ENCODE data around the gene NCOR1.
A peak's percentile ranks its signal among the peaks of the same experiment; 100 is the strongest.
"Not testable (repeated sequence)": the region's sequence is repeated elsewhere in the genome, so short reads cannot be mapped to it uniquely, and the experiment has no call there.

NCOR1 gene

DNA sequence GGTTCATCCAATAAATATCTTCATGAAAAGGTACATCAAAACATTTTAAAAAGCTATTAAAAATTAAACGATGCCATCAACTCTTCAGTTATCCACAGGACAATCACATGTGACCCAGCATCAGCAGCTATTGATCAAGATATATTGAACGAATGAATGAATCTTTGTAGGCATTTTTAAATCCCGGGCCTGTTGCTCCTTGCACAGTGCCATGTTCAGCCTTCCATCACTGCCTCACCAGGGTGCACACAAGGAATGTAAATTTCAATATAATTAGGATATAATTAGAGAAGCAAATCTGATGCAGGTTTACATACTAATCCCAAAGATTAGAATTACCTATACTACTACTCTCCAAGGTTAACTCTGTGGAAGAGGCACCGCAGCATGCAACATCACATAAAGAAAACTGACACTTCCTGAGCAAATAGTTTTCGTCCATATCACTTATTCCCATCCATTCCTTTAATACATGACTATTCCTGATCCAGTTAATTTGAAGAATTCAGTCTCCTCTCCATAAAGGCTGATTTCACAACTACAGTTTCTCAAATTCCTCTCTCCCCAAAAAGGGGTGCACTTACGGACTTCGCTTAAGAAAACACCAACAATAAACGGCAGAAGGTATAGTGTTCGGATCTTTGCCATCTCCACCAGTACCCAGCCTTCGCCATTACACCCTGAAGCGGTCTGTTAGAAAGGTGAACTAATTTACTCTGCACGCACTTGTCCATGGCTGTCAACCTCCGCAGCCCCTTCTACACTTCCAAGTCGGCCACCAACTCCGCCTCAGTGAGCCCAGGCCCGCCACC, 938 bp downstream of the NCOR1 start:
- no peak for DNase-seq

DNA sequence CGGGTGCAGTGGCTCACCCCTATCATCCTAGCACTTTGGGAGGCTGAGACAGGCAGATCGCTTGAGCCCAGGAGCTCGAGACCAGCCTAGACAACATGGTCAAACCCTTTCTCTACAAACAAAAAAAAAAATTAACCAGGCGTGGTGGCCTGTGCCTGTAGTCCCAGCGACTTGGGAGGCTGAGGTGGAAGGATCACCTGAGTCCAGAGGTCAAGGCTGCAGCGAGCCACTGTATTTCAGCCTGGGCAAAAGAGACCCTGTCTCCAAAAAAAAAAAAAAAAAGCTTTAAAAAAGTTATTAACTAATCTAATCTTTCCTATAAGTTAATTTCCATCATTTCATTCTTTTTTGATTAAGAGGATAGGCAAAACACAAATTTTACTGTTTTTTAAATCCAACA, 2.5 kb downstream of the NCOR1 start:
- no peak for DNase-seq

- DNase-seq, result no peak
These were observed 3.7 kb downstream of the NCOR1 start for GRCh38 chr17:16211590-16211989.

GRCh38 chr17:16204763-16205162, 10.6 kb downstream of the NCOR1 start:
- not testable (repeated sequence) for DNase-seq

DNA sequence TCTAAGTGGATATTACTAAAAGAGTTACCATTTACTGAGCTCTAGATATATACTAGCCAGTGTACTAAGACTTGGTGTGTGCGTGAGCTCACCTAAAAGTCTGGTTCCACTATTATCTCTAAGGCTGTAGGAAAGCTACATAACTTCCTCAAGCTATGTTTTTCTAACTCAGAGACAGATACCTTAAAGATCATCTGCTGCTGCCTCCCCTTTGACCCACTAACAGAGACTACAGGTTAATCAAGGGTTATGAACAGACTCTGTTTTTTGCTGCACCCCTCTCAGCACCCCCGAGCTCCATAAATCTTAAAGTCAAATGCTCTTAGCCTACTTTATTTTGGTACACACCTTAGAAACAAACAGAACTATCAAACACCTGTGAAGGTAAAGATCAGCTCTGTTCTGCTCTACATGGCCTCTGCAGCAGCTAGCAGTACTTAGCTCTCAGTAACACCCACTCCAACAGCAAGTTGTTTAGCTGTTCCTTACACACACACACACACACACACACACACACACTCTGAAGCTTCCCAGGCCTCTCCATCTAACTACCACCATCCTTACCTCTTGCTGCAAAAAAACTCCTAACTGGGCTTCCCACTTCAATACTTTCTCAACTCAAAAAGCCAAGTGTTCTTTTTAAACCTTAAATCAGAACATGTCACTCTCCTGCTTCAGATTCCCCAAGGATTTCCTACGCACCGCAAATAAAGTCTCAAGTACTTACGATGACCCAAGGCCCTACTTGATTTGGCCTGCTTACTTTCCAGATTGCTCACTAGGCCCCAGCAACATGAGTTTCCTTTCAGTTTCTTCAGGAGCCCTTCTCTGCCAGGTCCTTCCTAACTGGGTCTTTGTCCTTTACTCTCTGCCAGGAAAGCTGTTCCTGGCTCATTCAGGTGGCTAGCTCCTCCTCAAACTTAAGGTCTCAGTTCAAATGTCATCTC, 12.5 kb downstream of the NCOR1 start:
- DNase-seq, result not testable (repeated sequence)

GRCh38 chr17:16201693-16202131, 13.6 kb downstream of the NCOR1 start:
- not testable (repeated sequence) for DNase-seq

GRCh38 chr17:16199093-16199492, 16.2 kb downstream of the NCOR1 start:
- DNase-seq, result peak; percentile 33

GRCh38 chr17:16197276-16197675, 18.1 kb downstream of the NCOR1 start:
- no peak for DNase-seq

DNA sequence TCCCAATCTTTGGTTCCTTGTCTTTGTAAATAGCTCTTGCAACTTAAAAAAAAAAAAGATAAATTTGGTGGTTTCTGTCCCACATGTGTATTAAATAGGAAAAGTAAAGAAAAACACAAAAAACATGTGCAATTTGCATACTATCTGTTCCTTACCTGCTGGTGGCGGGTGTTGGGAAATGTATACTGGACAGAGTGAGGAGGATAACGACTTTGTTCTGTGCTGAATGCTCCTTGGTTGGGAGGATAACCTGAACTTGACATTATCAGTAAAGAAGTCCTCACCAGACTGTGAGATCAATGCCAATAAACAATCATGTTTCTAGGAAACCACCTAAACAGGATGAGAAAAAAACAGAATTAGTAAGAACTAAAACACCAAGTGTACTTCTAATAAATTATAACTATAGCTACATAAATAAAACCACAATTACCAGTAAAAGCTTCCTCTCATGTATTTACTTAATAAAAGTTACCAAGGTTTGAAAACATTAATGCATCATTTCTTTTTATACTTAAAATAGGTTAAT, 21.0 kb downstream of the NCOR1 start:
- DNase-seq, result not testable (repeated sequence)

GRCh38 chr17:16191604-16192003, 23.7 kb downstream of the NCOR1 start:
- no peak for DNase-seq

- DNase-seq, result no peak
These were observed 24.5 kb downstream of the NCOR1 start for GRCh38 chr17:16190703-16191360.

- no peak for DNase-seq
These were observed 25.5 kb downstream of the NCOR1 start for GRCh38 chr17:16189791-16190348.

- DNase-seq, result no peak
These were observed 27.7 kb downstream of the NCOR1 start for GRCh38 chr17:16187642-16188041.

GRCh38 chr17:16181581-16181980, 33.8 kb downstream of the NCOR1 start:
- no peak for DNase-seq

DNA sequence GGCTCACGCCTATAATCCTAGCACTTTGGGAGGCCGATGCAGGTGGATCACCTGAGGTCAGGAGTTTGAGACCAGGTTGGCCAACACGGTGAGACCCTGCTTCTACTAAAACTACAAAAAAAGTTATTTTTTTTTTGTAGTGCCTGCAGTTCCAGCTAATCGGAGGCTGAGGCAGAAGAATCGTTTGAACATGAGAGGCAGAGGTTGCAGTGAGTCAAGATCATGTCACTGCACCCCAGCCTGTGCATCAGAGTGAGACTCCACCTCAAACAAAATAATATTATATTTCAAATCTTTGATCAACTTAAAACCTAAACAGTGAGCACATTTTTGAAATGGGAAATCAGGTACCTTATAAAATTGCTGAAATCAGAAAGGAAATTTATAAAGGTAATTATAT, 36.5 kb downstream of the NCOR1 start:
- DNase-seq, result no peak

- no peak for DNase-seq
These were observed 43.7 kb downstream of the NCOR1 start for GRCh38 chr17:16171613-16172012.

DNA sequence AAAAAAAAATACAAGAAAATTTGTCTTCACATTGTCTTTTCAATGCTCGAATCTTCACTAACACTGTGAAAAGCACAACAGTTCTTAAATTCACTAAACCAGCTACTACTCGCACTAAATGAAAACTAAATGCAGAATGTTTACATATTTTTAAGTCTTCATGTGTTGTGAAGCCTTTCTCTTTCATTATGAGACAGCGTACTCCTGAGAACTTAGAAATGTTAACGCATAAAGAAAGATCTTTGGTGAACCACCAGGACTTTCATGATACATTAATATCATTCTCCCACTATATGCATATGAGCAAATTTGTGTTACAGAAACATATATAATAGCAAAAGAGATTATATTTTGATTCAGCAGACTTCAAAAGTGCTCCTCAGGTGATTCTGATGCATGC, 48.6 kb downstream of the NCOR1 start:
- not testable (repeated sequence) for DNase-seq

DNA sequence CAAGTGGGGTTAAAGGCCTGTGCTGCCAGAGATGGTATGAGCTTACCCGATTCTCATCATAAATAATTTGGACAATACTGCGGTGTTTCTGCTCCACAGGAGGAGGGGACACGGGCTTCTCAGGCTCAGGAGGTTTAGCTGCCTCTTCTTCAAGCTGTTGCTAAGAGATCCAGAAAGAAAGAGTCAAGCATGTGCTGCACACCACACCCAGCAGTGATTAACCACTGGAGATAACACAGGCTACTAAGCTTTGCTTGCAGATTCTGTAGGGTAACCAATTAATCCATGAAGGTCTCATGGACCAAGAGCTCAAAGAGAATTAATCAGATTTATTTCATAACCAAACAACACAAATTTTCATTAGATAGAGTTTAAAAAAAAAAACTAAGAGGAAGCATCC, 56.6 kb downstream of the NCOR1 start:
- no peak for DNase-seq

GRCh38 chr17:16155536-16155935, 59.8 kb downstream of the NCOR1 start:
- DNase-seq, result no peak

DNA sequence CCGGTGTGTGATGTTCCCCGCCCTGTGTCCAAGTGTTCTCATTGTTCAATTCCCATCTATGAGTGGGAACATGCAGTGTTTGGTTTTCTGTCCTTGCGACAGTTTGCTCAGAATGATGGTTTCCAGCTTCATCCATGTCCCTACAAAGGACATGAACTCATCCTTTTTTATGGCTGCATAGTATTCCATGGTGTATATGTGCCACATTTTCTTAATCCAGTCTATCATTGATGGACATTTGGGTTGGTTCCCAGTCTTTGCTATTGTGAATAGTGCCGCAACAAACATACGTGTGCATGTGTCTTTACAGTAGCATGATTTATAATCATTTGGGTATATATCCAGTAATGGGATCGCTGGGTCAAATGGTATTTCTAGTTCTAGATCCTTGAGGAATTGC, 63.0 kb downstream of the NCOR1 start:
- not testable (repeated sequence) for DNase-seq

- DNase-seq, result no peak
These were observed 65.0 kb downstream of the NCOR1 start for GRCh38 chr17:16150251-16150856.

DNA sequence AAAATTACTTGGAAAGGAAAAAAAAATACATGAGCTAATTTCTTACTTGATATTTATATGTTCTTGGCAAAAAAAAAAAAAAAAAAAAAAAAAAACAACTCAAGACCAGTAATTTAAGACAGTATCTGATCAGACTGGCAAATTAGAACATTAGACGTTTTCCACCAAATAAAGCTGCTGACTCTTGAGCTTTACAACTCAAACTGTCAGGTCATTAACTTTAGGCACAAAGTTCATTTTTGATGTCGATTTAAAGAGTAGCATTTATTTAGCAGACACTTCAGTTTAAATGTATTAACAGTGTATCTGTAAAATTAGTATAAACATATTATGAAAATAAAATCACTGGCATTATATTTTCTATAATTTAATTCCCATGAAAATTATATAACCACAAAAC, 66.7 kb downstream of the NCOR1 start:
- no peak for DNase-seq
